ENCODE measurements around the gene NPPC.

DNA sequence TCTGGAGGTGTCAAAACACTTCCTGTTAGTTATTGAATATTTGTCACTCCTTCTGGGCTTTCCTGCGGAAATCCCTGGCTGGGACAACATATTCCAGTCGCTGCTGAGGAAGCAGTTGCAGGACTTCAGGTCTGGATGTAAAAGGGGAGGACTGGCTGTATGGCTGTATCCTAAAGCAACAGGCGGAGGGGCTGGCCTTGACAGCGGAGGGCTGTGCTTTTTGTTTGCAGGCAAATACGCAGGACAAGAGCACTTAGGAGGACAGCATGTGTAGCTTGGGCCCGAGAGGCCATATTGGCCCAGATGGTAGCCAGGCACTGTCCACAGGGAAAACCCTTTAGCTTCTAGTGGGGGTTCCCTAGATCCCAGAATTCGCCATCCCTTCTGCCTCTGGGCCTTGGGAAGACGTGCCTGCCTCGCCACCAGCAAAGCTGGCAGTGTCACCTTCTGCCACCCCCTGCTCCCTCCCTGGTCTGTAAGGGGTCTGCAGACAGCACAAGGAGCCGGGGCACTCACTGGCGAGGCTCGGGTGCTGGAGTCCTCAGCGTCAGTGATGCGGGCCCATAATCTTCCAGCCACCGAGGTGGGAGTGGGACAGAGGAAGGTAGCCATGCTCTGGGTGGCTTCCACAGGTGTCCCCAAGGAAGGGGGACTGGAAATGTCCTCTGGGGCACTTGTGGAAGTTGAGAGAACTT lies 6.7 kb downstream of the NPPC start:
- no peak for TF ChIP-seq EP300 (IDR thresholded peaks at IDR 0.05; ENCODE audit: borderline replicate concordance)
- TF ChIP-seq YY1 (IDR thresholded peaks at IDR 0.05; ENCODE audit: low read depth) = no peak
- TF ChIP-seq TAF1 (IDR thresholded peaks at IDR 0.05; ENCODE audit: low read depth) = no peak
- TF ChIP-seq, protein P1, sequence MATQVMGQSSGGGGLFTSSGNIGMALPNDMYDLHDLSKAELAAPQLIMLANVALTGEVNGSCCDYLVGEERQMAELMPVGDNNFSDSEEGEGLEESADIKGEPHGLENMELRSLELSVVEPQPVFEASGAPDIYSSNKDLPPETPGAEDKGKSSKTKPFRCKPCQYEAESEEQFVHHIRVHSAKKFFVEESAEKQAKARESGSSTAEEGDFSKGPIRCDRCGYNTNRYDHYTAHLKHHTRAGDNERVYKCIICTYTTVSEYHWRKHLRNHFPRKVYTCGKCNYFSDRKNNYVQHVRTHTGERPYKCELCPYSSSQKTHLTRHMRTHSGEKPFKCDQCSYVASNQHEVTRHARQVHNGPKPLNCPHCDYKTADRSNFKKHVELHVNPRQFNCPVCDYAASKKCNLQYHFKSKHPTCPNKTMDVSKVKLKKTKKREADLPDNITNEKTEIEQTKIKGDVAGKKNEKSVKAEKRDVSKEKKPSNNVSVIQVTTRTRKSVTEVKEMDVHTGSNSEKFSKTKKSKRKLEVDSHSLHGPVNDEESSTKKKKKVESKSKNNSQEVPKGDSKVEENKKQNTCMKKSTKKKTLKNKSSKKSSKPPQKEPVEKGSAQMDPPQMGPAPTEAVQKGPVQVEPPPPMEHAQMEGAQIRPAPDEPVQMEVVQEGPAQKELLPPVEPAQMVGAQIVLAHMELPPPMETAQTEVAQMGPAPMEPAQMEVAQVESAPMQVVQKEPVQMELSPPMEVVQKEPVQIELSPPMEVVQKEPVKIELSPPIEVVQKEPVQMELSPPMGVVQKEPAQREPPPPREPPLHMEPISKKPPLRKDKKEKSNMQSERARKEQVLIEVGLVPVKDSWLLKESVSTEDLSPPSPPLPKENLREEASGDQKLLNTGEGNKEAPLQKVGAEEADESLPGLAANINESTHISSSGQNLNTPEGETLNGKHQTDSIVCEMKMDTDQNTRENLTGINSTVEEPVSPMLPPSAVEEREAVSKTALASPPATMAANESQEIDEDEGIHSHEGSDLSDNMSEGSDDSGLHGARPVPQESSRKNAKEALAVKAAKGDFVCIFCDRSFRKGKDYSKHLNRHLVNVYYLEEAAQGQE (IDR thresholded peaks at IDR 0.05; ENCODE audit: low read depth) = no peak
- TF ChIP-seq, protein P2, sequence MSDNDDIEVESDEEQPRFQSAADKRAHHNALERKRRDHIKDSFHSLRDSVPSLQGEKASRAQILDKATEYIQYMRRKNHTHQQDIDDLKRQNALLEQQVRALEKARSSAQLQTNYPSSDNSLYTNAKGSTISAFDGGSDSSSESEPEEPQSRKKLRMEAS (IDR thresholded peaks at IDR 0.05) = no peak
- no peak for TF ChIP-seq CEBPB (IDR thresholded peaks at IDR 0.05)
- no peak for TF ChIP-seq EGR1 (IDR thresholded peaks at IDR 0.05)
- no peak for TF ChIP-seq CREB1 (IDR thresholded peaks at IDR 0.05; ENCODE audit: low read depth)
